SK-N-MC (cell line): Measurements from ENCODE around the gene GNG14.

Experiments used
- DNase-seq: peaks from one replicate; pipeline ENCODE4 v3.0.0-alpha.2; 2011; ENCODE audit warnings: low read depth, low spot score
- H3K27ac ChIP-seq: fragments of 200-600 bp; sonication (generic); 2 replicates; pipeline ENCODE4 v1.5.1; 2016; ENCODE audit warnings: mixed run types
- H3K36me3 ChIP-seq: fragments of 200-600 bp; sonication (generic); 2 replicates; pipeline ENCODE4 v1.6.1; 2017; ENCODE audit warnings: antibody characterized with exemption, low read length, mixed read lengths; ENCODE audit not compliant: insufficient read depth
- H3K4me3 ChIP-seq: fragments of 200-600 bp; sonication (generic); 2 replicates; pipeline ENCODE4 v1.5.1; 2016
- H3K9ac ChIP-seq: fragments of 200-600 bp; sonication (generic); 2 replicates; pipeline ENCODE4 v1.8.0; 2017; ENCODE audit warnings: mixed run types, mixed read lengths; ENCODE audit not compliant: insufficient read length
- H3K9me3 ChIP-seq: fragments of 200-600 bp; sonication (generic); 2 replicates; pipeline ENCODE4 v1.6.1; 2017; ENCODE audit warnings: low read depth, mild to moderate bottlenecking, antibody characterized with exemption, low read length, moderate library complexity, mixed read lengths
- EZH2 ChIP-seq: fragments of 200-600 bp; sonication (generic); IDR thresholded peaks from one replicate; pipeline ENCODE4 v1.6.1; 2017; ENCODE audit warnings: antibody characterized with exemption
- FOXP2 ChIP-seq: optimal IDR thresholded peaks from 2 replicates; pipeline ENCODE3; 2011; ENCODE audit warnings: mild to moderate bottlenecking, moderate library complexity; ENCODE audit not compliant: insufficient read depth; ENCODE audit errors: extremely low read length, control extremely low read depth
- POLR2AphosphoS5 ChIP-seq: IDR thresholded peaks from 2 replicates; pipeline ENCODE4 v1.6.1; 2012; ENCODE audit warnings: mild to moderate bottlenecking, low read depth, low read length, borderline replicate concordance

Gene GNG14

DNA sequence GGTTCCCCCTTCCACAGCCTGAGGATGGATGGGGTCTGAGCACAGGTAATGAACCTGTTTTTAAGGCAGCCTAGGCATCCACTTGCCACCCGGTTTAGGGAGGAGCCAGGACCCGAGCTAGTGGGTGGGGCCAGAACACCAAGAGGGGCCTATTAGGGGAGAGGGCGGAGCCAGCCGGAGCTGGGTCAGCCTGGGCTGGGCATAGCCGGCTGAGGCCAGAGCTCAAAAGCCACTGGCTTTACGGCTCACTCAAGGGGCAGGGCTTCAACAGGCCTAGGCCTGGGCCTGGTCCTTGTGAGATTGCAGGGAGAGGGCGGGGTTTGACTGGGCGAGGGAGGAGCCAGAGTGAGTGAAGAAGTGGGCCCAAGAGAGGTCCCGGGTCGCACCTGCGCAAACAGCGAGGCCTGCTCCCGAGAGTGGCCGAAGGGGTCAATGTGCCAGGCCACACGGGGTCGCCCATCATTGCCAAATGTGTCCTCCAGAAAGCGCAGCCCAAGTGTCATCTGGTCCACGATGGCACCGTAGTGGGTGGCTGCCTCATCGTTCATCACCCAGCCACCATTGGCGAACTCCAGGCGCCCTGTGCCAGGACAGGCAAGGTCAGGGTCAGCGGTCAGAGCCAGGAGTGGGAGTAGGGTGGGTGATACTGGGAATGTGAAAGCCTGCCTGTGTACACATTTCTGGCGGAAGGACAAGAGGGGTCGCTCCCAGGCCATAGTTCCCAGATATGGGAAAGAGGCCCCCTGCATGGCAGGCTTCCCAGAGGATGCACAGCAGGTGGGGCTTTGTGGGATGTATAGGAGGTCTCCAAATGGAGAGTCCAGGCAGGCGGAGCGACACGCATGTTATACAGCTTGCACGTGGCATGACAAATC lies 23.2 kb upstream of the GNG14 start:
- Histone ChIP-seq H3K36me3 (peaks cover 15% of the 10 kb centered on the region; the same call in 1 of the 2 replicates), H3K4me3 (no peak overlapping the region), H3K27ac (no peak overlapping the region), H3K9me3 (no peaks in the 10 kb centered on the region), H3K9ac (no peak overlapping the region)
- TF ChIP-seq FOXP2 = no peak
- TF ChIP-seq POLR2AphosphoS5 = no peak
- no peak for TF ChIP-seq EZH2
- no peak for DNase-seq

DNA sequence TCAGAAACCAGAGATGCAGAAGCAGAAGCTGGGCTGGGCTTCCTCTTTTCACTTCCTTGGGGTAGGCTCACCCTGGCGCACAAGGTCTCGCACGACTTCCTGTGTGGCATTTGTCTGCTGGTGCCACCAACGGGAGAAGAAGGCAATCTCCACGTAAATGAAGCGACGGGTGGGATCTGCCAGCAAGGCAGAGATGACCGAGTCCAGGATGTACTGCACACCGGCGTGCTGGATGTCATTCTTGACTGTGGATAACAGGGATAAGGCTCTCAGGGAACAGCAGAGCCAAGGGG lies 22.6 kb upstream of the GNG14 start:
- Histone ChIP-seq H3K9me3 (no peaks in the 10 kb centered on the region), H3K27ac (no peak overlapping the region), H3K9ac (no peak overlapping the region), H3K4me3 (no peak overlapping the region), H3K36me3 (peaks cover 15% of the 10 kb centered on the region; the same call in 1 of the 2 replicates)
- TF ChIP-seq EZH2 (no peak), POLR2AphosphoS5 (no peak), FOXP2 (no peak)
- no peak for DNase-seq

DNA sequence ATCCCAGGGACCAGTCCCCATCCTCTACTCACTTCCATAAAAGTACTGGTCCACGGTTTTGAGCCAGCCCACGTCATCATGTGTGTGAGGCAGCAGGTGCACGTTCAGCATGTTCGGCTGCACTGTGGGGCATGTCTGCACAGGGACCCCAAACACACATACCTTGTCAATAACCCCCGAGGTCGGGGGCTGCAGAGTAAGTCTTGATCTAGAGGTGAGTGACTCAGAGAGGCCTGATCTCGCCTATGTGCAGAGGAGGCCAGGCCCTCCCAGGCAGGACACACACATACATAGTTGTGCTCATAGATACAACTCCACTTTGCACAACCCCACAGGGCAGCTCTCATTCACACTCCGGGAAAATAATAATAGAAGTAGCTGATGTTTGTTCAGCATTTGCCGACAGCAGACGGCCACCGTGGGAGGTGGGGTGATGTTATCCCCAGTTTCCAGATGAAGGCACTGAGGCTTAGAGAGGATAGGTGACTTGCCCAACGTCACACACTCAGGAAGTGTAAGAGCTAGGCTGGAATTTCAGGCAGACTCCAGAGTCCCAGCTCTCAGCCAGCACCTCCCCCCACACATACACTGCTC lies 22.0 kb upstream of the GNG14 start:
- peak overlapping the region; percentile 90 for H3K4me3 ChIP-seq
- no peak overlapping the region for H3K27ac ChIP-seq
- peak overlapping the region; percentile 88 for H3K9ac ChIP-seq
- no peaks in the 10 kb centered on the region for H3K9me3 ChIP-seq
- TF ChIP-seq FOXP2 = no peak
- no peak for TF ChIP-seq EZH2
- no peak for TF ChIP-seq POLR2AphosphoS5
- no peak for DNase-seq
- peaks cover 15% of the 10 kb centered on the region; the same call in 1 of the 2 replicates for H3K36me3 ChIP-seq

DNA sequence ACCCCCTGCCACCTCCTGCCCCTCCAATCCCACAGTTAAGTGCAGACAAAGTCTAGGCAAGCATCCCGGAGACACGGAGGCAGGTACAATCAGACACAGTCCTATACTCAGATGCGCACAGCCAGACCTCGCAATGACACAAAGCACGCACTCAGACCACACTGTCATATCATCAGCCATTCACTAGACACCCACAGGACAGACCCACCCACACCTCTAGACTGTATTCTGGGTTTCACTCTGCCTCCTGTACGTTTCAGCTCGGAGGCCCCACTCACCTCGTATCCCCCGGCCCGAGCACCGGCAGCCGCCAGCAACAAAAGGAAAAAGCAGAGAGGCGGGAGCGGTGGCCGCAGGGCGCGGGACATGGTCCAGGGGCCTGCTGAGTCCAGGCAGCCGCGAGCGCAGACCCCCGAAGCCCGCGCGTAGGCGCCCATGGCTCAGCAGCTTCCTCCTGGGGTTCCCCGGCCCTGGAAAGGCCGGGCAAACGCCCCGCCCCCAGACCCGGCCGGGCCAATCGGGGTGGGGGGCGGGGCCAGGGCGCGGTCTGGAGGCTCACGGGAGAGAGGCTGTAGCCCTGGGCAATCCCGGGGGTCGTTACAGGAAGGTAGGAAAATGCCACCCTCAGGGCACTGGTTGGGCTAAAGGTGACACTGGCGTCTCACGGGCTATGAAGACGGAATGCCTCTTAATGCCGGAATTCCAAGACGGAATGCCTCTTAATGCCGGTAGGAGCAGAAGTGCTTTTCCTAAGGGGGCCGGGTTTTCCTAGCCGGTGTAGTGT lies 21.3 kb upstream of the GNG14 start, which contains the start of the genes MAN2B1 and WDR83:
Gene MAN2B1, minus strand, starts transcription at position 478 of the 784 bp plus-strand sequence. Its CDS starts 41 bp downstream, at position 437.
Gene WDR83, plus strand, starts transcription at position 543 of the 784 bp plus-strand sequence. CDS start 2,984 bp downstream, outside the sequence.
- DNase-seq = no peak
- Histone ChIP-seq H3K27ac (peak within 1 kb of the TSS; percentile 54; the same call in 1 of the 2 replicates), H3K9me3 (no peaks in the 10 kb centered on the region), H3K36me3 (peaks cover 9% of the 10 kb centered on the region; the same call in 1 of the 2 replicates), H3K4me3 (peak within 1 kb of the TSS; percentile 90), H3K9ac (peak within 1 kb of the TSS; percentile 88)
- no peak for TF ChIP-seq EZH2
- peak; percentile 76; the same call in 1 of the 2 replicates for TF ChIP-seq POLR2AphosphoS5
- no peak for TF ChIP-seq FOXP2

DNA sequence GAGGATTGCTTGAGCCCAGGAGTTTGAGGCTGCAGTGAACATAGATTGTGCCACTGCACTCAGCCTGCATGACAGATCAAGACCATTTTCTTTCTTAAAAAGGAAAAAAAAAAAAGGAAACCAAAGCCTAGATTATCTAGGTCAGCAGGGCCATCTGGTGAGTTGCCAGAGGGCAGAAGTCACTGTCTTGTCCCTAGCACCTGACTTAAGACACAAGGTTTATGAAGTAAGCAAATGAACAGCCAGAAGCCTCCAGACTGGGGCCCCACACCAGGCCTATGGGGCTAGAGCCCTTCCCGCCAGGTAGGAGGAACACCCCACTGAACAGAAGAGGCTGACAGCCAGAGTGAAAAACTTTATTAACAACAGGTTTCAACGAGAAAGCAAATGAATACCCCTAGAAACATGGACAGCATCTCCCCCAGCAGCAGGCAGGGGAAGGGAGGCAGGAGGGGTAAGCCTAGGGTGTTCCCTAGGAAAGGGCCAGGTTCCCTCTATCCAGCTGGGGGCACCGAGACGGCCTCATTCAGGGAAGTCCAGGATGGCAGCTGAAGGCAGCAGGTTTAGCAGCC lies 20.0 kb upstream of the GNG14 start:
- no peaks in the 10 kb centered on the region for H3K9me3 ChIP-seq
- H3K36me3 ChIP-seq = peaks cover 12% of the 10 kb centered on the region; the same call in 1 of the 2 replicates
- DNase-seq = no peak
- no peak overlapping the region for H3K27ac ChIP-seq
- H3K9ac ChIP-seq = no peak overlapping the region
- peak overlapping the region; percentile 94; the same call in 1 of the 2 replicates for H3K4me3 ChIP-seq
- no peak for TF ChIP-seq EZH2
- TF ChIP-seq FOXP2 = no peak
- no peak for TF ChIP-seq POLR2AphosphoS5

DNA sequence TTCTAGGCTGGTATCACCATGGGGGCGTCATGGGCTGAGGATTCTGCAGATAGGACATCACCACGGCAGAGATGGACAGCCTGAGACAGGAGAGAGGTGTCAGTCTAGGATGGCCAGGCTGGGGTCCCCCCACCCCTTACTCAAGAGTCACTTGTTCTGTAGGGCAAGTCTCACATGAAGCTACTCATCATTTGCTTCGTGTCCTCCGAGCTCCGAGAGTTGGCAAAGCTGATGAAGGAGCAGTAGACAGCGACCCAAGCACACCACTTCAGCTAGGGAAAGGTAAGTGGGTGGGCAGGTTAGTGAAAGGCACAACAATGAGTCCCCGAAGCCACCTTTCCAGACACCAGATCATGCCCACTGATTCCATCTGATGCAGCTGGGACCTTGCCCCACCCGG lies 19.5 kb upstream of the GNG14 start:
- peaks cover 12% of the 10 kb centered on the region; the same call in 1 of the 2 replicates for H3K36me3 ChIP-seq
- H3K27ac ChIP-seq = no peak overlapping the region
- H3K9ac ChIP-seq = peak overlapping the region; percentile 96
- H3K4me3 ChIP-seq = peak overlapping the region; percentile 94
- DNase-seq = no peak
- no peaks in the 10 kb centered on the region for H3K9me3 ChIP-seq
- TF ChIP-seq POLR2AphosphoS5 = no peak
- no peak for TF ChIP-seq FOXP2
- TF ChIP-seq EZH2 = no peak

DNA sequence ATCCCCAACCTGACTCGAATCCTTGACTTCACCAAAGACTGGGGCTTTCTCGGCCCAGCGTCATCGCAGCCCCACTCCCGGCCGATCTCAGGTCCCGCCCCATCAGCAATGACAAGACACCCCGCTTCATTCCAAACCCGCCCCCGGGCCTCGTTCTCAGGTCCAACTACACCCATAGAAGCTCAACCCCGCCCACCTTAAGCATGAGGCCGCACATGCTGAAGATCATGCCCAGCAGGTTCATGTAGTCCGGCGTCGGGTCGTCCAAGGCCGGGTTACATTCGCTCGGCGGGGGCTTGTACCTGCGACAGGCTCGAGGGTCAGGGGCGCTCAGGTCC lies 18.9 kb upstream of the GNG14 start:
- Histone ChIP-seq H3K27ac (peak overlapping the region; percentile 99), H3K4me3 (peak overlapping the region; percentile 94), H3K36me3 (peaks cover 10% of the 10 kb centered on the region), H3K9ac (peak overlapping the region; percentile 96), H3K9me3 (no peaks in the 10 kb centered on the region)
- no peak for DNase-seq
- TF ChIP-seq EZH2 (no peak), POLR2AphosphoS5 (no peak), FOXP2 (no peak)
